ENCODE data around the gene PTGES2.

Gene PTGES2

DNA sequence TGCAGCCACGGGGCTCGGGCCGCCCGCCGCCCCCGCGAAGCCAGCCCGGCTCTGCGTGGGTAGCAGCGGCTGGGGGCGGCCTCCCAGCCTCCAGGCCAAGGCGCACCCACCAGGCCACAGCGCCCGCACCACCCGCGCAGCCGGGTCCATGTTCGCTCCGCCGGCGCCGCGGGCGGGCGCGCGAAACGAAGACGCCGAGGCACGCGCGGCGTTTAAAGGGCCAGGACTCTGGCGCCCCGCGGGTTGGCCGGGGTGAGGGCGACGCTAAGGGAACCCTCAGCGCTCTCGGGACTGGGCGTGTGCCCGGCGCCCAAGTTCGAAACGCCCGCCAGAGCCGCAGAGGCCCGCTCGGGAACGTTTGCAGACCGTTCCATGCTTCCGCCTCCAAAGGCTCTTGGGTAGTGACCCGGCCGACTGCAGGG is at the start of gene PTGES2:
PTGES2 (minus strand) TSS at position 162 of the 422 bp plus-strand sequence; CDS start at position 150, 12 bp downstream.
- DNase-seq = peak; percentile 83

DNA sequence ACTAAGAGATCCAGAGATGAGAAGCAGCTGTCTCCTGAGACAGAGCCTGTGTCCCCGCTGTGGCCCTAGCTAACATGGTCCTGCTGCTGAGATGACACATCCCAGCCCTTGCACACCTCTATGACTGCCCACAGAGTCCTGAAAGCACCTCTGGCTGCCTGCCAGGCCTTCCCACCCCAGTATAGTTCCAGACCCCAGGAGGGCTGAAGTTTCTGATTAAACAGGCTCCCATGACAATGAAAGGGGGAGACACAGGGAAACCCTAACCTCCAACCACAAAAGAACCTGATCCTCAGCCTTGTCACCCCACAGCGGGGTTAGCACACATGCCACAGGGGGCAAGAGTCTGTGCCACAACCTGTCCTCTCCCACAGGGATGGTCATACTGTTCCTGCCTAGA is 48.2 kb upstream of the PTGES2 start:
- no peak for DNase-seq

DNA sequence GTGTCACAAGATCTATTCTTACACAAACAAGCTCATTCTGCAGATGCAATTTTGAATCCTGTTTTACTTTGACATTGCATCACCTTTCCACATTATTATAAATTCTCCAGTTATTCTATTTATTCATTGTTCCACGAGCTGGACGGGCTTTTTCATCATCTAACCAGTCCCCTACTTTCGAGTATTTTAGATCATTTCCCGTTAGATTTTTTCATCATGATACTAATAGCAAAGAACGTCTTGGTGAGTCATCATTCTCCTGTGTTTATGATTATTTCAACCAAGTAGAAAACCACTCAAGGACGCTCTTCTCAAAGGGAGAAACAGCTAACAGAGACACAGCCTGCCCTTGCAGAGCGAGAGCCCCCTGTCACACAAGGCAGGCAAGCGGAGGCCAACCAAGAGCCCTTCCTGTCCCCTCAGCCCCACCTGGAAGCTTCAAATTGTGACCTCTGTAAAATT is 47.6 kb upstream of the PTGES2 start:
- no peak for DNase-seq

DNA sequence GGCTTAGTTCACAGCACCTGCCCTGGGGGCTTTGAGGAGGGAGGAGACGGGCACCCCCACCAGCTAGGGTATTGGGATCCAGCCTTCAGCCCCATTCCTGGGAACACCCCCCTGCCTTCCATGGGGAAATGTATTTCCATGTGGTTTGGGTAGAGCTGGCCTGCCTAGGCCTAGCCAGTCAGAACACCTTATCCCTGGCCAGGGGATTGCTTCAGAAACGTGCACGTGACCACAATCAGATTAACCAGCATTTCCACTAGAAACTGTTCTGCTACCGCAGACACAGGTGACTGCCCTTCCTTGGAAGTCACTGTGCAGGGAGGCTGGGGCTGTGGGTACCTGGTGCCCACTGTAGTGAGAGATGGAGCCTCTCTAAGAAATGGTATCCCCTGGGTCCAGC is 46.5 kb upstream of the PTGES2 start:
- DNase-seq = no peak

DNA sequence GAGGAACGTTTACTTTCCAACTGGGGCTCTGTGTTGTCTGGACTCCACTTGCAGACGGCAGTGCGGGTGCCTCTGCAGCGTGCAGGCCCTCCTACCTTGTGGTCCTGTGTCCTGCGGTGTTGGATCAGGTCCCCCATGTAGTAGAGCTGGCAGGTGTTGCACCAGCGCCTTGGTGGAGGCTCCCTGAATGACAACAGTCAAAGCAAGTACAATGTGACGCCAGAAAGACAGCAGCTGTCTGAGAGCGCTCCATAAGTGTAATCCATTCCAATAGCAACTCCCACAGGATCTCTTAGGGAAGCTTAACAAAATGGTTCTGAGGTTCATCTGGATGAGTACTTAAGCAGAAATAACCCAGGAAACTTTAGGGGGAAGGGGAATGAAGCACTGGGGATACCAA is 42.4 kb upstream of the PTGES2 start:
- no peak for DNase-seq

DNA sequence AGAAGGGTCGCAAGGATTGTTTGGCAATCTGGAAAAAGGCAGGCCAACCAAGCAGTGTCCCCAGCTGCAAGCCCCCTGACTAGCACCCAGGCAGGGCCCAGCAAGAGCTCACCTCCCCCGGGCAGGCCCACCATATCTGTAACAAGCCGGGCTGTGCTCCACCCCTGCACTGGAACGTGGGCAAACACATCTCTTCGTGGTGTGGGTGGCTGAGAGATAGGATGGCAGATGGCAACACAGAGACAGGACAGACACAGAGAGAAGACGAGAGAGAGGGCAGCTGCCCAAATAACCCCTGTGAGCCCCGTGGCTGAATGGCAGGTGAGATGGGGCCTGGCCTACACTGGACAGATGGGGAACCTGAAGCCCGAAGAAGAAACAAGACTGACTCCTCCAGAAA is 42.0 kb upstream of the PTGES2 start:
- no peak for DNase-seq

DNA sequence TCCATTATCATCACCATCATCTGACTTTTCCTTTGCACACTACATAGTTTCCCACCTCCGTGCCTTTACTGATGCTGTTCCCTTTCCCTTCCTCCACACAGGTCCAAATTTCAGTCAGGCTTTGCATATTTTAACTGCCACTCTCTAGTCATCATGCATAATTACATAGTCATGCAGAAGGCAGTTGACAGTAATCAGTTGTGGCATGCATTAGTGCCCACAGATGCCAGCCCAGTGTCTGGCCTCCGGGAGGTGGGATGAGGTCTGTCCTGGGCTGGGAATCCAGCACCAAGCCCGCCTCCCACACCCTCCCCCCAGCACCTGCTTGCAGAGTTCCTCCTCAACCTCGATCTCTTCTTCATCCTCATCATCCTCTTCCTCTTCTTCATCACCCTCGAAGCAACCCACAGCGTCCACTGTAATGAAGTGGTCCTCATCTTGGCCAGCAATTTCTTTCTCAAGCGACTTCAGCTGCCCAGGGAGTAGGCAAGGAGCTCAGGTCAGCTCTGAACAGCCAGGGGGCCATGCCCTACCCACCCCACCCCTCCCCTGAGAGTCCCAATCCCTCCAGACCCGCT is 41.3 kb upstream of the PTGES2 start:
- DNase-seq = no peak

DNA sequence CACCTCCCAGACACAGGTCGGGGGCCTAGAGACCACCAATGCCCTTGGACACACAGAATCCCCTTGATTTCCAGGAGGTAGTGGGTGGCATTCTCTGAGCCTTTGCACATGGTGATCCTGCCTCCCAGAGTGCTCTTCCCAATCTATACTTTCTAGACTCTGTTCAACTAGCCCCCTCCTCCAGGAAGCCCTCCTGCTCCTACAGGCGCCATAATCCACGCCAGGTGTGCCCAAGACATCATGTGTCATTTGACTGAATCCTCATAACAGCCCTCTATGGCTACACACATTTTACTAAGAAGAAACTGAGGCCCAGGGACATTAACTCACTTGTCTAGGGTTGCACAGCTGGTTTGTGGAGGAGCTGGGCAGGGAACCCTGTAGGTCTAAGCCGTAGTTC is 39.7 kb upstream of the PTGES2 start:
- DNase-seq = no peak

DNA sequence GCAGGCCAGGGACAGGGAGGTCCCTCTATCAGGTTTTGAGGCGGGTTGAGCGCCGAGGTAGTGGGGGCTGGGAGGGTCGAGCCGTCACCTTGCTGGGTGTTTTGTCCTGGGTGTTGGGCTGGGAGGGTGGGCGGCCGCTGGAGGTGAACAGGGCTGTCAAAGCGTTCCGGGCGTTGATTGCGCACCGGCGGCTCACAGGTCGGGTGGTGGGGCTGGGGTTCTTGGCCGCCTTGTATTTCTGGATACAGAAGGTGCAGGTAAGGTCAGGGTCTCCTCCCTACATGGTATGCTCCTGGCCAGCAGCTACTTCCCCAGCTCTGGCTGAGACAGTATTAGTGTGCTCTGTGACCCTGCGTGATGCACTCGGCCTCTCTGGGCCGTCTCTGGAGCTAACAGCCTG is 38.6 kb upstream of the PTGES2 start:
- DNase-seq = no peak

DNA sequence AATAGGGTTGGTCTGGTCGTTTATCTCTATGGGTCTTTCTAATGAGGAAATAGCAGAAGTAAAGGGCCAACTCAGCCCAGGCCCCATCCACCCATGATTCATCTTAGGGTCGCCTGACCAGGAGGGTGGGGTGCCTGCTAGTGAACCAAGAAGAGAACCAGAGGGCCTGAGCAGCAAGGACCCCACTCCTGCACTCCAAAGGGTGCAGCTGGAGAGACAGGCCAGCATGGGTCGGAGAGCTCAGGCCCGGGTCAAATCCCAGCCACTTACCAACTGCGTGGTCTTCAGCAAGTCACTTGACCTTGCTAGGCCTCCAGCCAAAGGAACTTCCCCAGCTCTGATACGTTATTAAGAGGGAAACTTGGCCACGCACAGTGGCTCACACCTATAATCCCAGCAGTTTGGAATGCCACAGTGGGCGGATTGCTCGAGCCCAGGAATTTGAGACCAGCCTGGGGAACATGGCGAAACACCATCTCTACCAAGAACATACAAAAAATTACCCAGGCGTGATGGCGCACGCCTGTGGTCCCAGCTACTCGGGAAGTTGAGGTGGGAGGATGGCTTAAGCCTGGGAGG is 36.9 kb upstream of the PTGES2 start:
- DNase-seq = no peak

DNA sequence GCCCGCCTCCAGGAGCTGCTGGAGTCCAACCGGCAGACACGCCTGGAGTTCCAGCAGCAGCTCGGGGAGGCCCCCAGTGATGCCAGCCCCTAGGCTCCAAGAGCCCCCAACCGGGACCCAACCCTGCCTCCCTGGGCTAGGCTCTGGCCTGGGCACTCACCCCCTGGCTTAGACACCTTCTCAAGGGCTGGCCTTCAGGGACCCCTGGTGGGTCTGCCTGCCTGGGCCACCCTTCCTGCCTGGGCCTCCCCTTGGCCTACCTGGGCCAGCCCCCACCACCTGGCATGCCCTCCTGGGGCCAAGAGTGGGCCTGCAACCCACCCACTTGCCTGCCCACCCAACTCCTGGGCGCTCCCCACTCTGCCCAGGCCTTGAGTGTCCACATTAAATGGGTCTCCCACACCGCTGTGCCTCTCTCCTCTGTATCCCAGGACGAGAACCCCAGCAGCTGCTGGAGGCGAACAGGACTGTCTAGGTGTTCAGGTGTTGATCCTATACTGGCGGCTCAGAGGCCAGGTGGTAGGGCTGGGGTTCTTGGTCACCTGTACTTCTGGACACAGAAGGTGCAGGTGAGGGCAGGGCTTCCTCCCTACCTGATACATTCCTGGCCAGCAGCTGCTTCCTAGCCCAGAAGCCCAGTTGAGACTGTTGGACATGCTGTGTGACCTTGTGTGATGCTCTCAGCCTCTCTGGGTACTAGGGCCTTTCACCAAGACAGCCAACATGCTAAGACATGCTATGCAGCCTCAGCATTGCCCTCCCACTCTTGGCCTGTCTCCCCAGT is 36.2 kb upstream of the PTGES2 start:
- DNase-seq = no peak

DNA sequence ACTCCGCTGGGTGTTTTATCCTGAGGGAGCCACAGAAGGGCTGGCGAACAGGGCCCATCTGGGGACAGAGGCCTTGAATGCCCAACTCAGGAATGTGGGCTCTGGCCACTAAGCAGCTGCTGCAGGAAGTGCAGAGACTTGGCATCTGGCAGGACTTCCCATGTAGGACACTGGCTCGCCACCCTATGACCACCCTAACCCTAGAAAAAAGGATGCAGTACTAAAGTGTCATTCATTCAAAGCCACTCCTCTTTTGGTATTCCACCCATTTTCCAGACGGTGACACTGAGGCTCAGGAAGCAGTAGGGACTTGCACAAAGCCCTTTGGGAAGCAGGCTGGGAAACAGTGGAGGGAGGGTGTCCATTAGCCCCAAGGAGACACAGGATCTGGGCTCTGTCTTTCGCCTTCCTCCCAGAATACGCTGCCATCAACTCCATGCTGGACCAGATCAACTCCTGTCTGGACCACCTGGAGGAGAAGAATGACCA is 35.5 kb upstream of the PTGES2 start:
- DNase-seq = no peak

DNA sequence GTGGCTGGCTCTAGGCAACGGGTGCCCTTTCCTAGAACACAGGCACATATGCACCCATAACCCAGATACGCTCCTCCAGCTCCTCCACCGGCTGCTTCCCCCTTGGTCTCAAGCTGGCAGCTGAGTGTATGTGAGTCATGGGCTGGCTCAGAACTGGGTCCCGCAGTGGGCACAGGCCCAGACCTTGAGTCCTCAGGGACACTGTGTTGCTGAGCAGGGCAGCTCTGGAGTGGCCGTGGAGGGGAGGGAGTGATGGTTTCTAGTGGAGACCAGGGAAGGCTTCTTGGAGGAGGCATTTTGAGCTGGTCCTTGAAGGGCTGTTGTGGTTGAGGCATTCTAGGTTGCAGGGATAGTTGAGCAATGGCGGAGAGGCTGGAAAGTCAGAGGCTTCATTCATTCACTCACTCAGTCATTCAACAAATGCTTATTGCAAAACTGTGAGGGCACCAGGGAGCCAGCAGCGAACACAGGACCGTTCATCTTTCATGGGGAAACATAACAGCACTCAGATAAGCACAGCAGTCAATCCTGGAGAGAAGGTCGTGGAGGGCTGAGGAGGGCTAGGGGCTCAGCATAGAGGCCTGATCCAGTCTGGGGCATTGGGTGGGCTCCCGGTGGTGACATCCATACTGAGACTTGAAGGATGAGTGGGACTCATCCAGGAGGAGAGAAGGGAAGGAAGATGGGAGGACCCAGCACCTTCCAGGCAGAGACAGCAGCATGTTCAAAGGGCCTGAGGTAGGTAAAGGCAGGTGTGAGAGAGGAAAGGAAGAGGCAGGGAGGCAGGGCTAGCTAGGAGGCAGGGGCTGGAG is 34.9 kb upstream of the PTGES2 start:
- DNase-seq = no peak

DNA sequence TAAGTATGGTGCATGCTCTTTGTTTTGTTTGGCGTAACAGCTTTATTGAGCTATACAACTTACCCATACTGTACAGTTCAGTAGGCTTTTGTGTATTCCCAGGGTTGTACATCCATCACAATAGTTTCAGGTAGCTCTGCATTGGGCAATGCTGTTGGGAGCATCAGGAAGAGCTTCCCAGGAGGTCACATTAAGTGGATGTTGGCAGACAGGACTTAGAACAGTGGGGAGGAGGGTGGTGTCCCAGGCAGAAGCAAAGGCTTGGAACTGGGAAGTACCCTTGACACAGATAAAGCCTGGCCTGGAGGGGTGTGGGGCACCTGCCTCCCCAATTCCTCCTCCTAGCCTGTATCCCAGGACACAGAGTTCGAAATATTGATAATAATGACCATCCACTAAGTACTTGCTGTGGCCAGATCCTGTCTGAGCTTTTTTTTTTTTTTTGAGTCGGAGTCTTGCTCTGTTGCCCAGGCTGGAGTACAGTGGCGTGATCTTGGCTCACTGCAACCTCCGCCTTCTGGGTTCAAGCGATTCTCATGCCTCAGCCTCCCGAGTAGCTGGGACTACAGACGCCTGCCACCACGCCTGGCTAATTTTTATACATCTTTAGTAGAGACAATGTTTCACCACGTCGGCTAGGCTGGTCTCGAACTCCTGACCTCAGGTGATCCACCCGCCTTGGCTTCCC is 33.8 kb upstream of the PTGES2 start:
- no peak for DNase-seq

DNA sequence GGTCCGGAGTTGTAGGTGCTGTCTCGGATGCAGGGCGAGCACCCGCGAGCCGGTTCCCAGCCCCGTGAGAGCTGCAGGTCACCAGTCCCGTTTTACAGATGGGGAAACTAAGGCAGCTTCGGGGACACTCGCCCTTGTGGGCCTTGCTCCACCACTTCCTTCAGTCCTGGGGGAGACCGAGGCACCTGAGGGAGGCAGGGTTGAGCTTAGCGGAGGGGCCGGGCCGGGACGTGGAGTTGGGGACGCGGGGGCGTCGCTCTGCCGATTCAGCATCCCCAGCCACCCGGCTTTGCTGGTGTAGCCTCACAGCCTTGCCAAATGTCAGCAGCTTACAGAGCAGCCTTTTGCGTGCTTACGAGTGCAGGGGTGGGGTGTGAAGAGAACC is 33.1 kb upstream of the PTGES2 start:
- DNase-seq = no peak

DNA sequence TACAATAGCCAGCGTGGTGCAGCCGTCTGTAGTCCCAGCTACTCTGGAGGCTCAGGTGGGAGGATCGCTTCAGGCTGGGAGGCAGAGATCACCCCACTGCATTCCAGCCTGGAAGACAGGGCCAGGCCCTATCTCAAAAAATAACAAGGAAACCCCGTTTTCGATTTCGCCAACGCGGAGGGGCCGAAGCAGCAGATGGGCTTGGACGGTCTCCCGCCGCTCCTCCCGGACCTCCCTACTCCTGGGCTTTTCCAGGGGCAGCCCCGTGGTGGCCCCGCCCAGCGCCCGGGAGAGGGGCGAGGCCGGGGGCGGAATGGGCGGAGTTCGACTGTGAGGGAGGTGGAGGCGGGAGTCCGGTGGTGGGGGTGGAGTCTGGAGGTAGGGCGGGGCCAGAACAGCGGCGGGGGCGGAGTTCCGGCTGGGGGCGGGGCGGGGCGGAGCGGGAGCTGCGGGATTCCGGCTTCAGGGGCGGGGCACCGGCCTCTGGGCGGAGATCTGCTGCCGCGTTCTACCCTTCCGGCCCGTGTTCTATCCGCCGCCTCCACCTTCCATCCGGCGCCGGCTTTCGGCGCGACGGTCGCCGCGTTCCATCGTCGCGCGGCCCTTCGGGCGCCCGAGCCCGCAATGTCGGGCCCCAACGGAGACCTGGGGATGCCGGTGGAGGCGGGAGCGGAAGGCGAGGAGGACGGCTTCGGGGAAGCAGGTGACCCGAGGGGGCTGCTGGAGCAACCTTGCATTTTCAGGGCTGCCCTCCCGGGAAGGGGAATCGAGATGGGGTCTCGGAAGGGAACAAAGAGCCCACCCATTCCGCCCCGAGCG is 32.5 kb upstream of the PTGES2 start, which contains the start of gene BBLN:
BBLN (plus strand) TSS at position 482 of the 819 bp plus-strand sequence; CDS start at position 625, 143 bp downstream.
- DNase-seq = peak; percentile 93

DNA sequence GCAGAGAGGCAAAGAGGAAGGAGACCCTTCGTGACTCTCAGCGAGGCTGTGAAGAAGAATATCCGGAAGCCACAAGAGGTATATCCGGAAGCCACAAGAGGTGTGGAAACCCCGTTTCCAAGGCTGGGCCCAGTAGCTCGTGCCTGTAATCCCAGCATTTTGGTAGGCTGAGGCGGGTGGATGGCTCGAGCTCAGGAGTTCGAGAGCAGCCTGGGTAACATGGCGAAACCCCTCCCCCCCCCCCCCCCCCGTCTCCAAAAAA is 31.9 kb upstream of the PTGES2 start:
- DNase-seq = peak; percentile 59

DNA sequence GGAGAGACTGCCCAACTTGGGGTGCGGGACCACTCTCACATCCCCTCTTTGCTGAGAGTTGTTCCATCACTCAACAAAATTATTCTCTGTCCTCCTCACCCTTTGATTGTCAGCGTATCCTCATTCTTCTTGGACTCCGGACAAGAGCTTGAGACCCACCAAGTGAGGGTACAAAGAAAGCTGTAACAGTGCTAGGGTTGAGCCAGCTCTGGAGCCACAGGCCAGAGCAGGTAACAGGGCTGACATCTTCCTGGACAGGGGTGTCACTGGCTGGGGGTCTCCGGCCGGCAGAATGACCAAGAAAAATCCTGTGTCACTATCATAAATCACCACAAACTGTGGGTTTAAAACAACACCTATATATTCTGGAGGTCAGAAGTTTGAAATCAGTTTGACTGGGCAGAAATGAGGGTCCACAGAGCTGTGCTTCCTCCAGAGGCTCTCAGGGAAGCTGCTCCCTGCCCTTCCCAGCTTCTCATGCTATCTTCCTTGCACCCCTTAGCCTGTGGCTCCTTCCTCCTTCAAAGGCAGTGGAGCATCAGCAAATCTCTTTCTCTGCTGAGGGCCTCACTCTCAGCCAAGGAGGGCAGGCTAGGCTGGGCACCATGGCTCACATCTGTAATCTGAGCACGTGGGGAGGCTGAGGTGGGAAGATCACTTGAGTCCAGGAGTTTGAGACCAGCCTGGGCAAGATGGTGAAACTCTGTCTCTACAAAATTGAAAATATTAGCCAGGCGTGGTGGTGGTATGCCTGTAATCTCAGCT is 28.4 kb upstream of the PTGES2 start:
- no peak for DNase-seq

DNA sequence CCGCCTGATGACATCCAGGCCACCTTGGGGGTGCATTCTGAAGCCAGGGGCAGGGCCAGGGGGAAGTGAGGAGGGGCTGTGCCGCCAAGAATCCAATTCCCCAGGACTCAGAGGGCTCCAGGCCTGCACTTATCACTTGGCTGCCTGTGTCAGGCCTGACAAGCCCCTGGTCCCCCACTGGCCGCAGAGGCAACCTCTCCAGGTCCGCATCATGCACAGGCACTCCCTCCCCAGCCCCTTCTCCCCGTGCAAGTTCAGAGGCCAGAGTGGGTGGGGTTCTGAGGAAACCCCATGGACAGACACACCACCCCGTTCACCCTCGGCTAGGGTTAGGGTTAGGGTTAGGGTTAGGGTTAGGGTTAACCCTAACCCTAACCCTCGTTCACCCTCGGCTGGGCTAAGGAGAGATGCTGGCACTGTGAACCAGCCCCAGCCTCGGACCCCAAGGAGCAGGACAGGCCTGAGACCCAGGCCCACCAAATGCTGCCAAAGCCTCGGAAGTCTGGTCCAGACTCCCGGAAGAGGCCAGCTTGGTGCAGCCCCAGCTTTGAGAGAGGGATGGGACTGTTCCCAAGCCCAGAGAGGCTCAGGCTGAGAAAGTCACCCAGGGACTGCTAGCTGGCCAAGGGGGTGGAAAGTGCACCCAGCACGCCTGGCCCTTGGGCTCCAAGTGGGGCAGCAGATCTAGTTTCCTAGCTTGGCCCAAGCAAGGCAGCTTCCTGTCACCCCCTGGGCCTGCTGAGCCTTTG is 26.6 kb upstream of the PTGES2 start:
- no peak for DNase-seq
